Mucosa of gallbladder (tissue), 1 donor: Measurements from ENCODE around the gene ANKFY1. TPM values are rescaled to one million over a fixed set of nuclear protein-coding genes. Genes with fewer than 3 reads are reported as not detected.
"Not testable (repeated sequence)": the region's sequence is repeated elsewhere in the genome, so short reads cannot be mapped to it uniquely, and the experiment has no call there.

ENCODE experiments used
- DNase-seq: peaks from one replicate; pipeline ENCODE4 v3.0.0-alpha.2; 2020; ENCODE audit warnings: low spot score
- total RNA-seq: library from RNA; stranded (reverse); gene quantifications from one replicate; pipeline ENCODE4 v1.2.1, GENCODE V29; 2021
- donor health status: DM: no; HTN: no; CAD: no.

Gene ANKFY1
- total RNA-seq, 1 donor from 2014 or later, result 57.5 TPM

- DNase-seq, result no peak
Measured at GRCh38 chr17:4155980-4156620, 107.7 kb downstream of the ANKFY1 start.

GRCh38 chr17:4154201-4154600 lies 109.6 kb downstream of the ANKFY1 start:
- no peak for DNase-seq

GRCh38 chr17:4152471-4152870 lies 111.3 kb downstream of the ANKFY1 start:
- no peak for DNase-seq

- DNase-seq, result no peak
Measured at GRCh38 chr17:4150096-4150495, 113.7 kb downstream of the ANKFY1 start.

- no peak for DNase-seq
Measured at GRCh38 chr17:4148611-4149308, 115.0 kb downstream of the ANKFY1 start.

- no peak for DNase-seq
Measured at GRCh38 chr17:4147751-4148310, 115.9 kb downstream of the ANKFY1 start.

GRCh38 chr17:4146641-4147040 lies 117.1 kb downstream of the ANKFY1 start:
- no peak for DNase-seq

GRCh38 chr17:4144422-4144747 lies 119.4 kb downstream of the ANKFY1 start:
- DNase-seq, result no peak

- DNase-seq, result peak; percentile 94
Measured at GRCh38 chr17:4143563-4144421, 120.0 kb downstream of the ANKFY1 start.

- DNase-seq, result no peak
Measured at GRCh38 chr17:4142107-4142900, 121.5 kb downstream of the ANKFY1 start.

- DNase-seq, result no peak
Measured at GRCh38 chr17:4140125-4140524, 123.7 kb downstream of the ANKFY1 start.

- DNase-seq, result not testable (repeated sequence)
Measured at GRCh38 chr17:4138906-4139526, 124.8 kb downstream of the ANKFY1 start.

GRCh38 chr17:4136373-4136772 lies 127.4 kb downstream of the ANKFY1 start:
- no peak for DNase-seq

GRCh38 chr17:4135489-4135888 lies 128.3 kb downstream of the ANKFY1 start:
- DNase-seq, result no peak

GRCh38 chr17:4134721-4135120 lies 129.1 kb downstream of the ANKFY1 start:
- no peak for DNase-seq

- peak; percentile 10 for DNase-seq
Measured at GRCh38 chr17:4130715-4131114, 133.1 kb downstream of the ANKFY1 start.

GRCh38 chr17:4127555-4127954 lies 136.2 kb downstream of the ANKFY1 start:
- DNase-seq, result no peak

GRCh38 chr17:4125552-4125951 lies 138.2 kb downstream of the ANKFY1 start:
- DNase-seq, result no peak

- DNase-seq, result no peak
Measured at GRCh38 chr17:4124999-4125398, 138.8 kb downstream of the ANKFY1 start.

GRCh38 chr17:4120332-4120731 lies 143.4 kb downstream of the ANKFY1 start:
- no peak for DNase-seq

- no peak for DNase-seq
Measured at GRCh38 chr17:4119299-4119698, 144.5 kb downstream of the ANKFY1 start.
